Measurements from ENCODE around the gene POLR3H. TPM values are rescaled to one million over a fixed set of nuclear protein-coding genes. Genes with fewer than 3 reads are reported as not detected.

POLR3H gene
- total RNA-seq, 1 donor from 2014 or later = 15.8 TPM

DNA sequence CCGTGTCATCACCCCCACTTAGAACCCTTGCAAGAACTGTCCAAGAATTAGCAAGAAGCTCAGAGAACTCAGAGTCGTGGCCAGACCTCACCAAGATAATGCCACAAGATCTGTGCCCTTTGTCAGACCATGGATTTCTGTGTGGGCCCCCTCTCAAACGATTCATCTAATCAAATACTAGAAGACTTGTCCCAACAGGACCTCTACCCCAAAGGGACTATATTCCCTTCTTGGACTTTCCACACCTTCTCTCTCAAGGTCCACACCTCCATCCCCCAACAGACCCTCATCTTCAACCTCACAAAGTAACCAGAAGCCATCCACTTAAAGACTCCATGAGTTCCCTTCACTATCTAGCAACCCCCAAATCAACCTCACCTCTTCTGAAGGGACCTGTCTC is 2.8 kb downstream of the POLR3H start:
- intact Hi-C loops (cut with micrococcal nuclease) = no loop called here
- Histone ChIP-seq H3K9me3 (replicated peaks) (no peaks in the 10 kb centered on the region), H3K4me1 (peaks cover 36% of the 10 kb centered on the region), H3K36me3 (no peaks in the 10 kb centered on the region), H3K27ac (replicated peaks) (no peak overlapping the region), H3K27me3 (ENCODE audit: low read depth) (no peaks in the 10 kb centered on the region), H3K4me3 (no peak overlapping the region)
- no peak for DNase-seq
- TF ChIP-seq, protein P1, sequence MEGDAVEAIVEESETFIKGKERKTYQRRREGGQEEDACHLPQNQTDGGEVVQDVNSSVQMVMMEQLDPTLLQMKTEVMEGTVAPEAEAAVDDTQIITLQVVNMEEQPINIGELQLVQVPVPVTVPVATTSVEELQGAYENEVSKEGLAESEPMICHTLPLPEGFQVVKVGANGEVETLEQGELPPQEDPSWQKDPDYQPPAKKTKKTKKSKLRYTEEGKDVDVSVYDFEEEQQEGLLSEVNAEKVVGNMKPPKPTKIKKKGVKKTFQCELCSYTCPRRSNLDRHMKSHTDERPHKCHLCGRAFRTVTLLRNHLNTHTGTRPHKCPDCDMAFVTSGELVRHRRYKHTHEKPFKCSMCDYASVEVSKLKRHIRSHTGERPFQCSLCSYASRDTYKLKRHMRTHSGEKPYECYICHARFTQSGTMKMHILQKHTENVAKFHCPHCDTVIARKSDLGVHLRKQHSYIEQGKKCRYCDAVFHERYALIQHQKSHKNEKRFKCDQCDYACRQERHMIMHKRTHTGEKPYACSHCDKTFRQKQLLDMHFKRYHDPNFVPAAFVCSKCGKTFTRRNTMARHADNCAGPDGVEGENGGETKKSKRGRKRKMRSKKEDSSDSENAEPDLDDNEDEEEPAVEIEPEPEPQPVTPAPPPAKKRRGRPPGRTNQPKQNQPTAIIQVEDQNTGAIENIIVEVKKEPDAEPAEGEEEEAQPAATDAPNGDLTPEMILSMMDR (IDR thresholded peaks at IDR 0.05; ENCODE audit: borderline replicate concordance) = no peak

DNA sequence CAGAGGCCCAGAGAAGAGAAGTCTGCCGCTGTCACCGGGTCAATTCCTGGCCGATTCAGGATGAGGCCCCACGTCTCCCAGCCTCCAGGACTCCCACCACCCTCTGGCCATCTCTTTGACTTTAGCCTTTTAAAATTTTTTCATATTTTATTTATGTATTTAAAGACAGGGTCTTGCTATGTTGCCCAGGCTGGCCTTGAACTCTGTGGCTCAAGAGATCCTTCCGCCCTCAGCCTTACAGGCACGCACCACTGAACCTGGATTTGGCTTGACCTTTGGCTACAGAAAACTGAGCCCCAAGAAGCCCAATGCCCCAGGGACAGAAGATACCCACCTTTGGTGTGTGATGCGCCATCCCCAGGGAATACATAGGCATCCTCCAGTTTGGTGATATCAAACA is 3.9 kb downstream of the POLR3H start:
- DNase-seq = no peak
- H3K9me3 ChIP-seq (replicated peaks) = no peaks in the 10 kb centered on the region
- H3K4me1 ChIP-seq = peaks cover 36% of the 10 kb centered on the region
- no peaks in the 10 kb centered on the region for H3K27me3 ChIP-seq (ENCODE audit: low read depth)
- no peaks in the 10 kb centered on the region for H3K36me3 ChIP-seq
- intact Hi-C loops (cut with micrococcal nuclease) = no loop called here
- no peak overlapping the region for H3K4me3 ChIP-seq
- TF ChIP-seq, protein P1 (IDR thresholded peaks at IDR 0.05; ENCODE audit: borderline replicate concordance) = no peak
- H3K27ac ChIP-seq (replicated peaks) = no peak overlapping the region

DNA sequence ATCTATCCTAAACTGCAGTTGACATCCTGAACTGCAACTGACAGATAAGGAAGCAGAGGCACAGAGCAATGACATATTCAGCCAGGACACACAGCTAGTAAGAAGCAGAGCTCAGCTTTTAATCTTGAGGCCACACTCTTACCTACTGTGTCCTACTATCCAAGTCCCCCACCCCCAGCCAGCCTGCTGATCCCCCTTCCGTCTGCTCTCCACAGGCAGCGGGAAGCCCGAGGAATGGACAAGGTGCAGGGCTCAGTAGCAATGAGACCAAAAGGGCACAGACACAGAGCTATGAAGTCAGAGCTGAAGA is 4.3 kb downstream of the POLR3H start:
- TF ChIP-seq, protein P1 (IDR thresholded peaks at IDR 0.05; ENCODE audit: borderline replicate concordance) = no peak
- Histone ChIP-seq H3K36me3 (no peaks in the 10 kb centered on the region), H3K4me1 (peaks cover 32% of the 10 kb centered on the region), H3K4me3 (no peak overlapping the region), H3K27ac (replicated peaks) (no peak overlapping the region), H3K9me3 (replicated peaks) (no peaks in the 10 kb centered on the region), H3K27me3 (ENCODE audit: low read depth) (no peaks in the 10 kb centered on the region)
- DNase-seq = no peak
- intact Hi-C loops (cut with micrococcal nuclease) = no loop called here

DNA sequence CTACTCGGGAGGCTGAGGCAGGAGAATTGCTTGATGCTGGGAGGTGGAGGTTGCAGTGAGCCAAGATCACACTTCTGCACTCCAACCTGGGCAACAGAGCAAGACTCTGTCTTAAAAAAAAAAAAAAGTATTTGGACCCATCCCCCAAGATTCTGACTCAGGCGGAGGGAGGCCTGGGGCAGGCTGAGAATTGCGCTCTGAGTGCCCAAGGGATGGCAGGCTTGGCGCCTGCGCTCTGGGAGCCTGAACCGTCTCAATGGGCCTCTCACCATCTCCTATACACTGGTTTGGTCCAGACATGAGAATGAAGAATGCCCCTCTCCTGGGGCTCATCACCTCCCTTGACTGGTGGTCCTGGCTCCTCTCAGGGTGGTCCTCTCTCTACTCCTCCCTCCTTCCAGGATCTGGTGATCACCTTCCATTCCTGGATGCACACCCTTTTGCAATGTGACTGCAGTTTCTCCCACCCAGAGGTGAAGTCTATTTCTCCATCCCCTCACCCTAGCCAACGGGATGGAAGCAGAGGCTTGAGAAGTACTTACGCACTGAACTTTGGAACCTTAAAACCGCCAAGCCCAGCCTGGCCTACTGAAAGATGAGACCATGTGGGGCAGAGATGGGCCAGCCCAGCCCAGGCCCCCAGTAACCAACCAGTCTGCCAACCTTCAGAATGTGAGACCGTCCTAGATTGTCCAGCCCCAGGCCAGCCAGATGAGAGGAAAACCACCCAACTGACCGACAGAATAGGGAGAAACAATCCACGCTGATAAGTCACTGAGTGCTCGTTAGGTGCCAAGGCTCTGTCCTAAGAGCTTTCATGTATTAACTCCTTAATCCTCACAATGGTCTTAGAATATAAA is 4.9 kb downstream of the POLR3H start:
- DNase-seq = no peak
- no peaks in the 10 kb centered on the region for H3K27me3 ChIP-seq (ENCODE audit: low read depth)
- no peaks in the 10 kb centered on the region for H3K36me3 ChIP-seq
- H3K9me3 ChIP-seq (replicated peaks) = no peaks in the 10 kb centered on the region
- H3K27ac ChIP-seq (replicated peaks) = no peak overlapping the region
- intact Hi-C loops (cut with micrococcal nuclease) = no loop called here
- TF ChIP-seq, protein P1 (IDR thresholded peaks at IDR 0.05; ENCODE audit: borderline replicate concordance) = no peak
- H3K4me3 ChIP-seq = no peak overlapping the region
- peaks cover 28% of the 10 kb centered on the region for H3K4me1 ChIP-seq

DNA sequence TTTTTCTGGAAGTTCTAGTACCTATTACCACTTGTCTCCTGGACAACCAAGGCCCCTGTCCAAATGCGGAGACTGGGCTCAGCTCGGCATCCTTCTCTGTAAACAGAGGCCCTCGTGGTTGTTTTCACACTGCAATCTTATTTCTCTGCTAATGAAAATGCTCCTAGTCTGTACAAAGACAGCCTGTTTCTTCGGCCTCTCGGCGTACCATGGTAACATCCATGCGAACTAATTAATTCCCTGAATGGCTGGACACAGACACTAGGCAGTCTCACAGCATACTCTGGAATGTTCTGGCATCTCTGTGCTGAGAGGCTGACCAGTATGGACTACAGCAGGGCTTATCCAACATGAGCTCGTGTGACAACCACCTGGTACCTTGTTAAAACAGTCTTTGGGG is 5.7 kb downstream of the POLR3H start:
- no peaks in the 10 kb centered on the region for H3K36me3 ChIP-seq

More for the DNA sequence above, 5.7 kb downstream of the POLR3H start:
- H3K4me1 ChIP-seq = peaks cover 30% of the 10 kb centered on the region
- H3K27me3 ChIP-seq (ENCODE audit: low read depth) = no peaks in the 10 kb centered on the region
- no peak overlapping the region for H3K4me3 ChIP-seq
- no peak for DNase-seq
- no peaks in the 10 kb centered on the region for H3K9me3 ChIP-seq (replicated peaks)
- H3K27ac ChIP-seq (replicated peaks) = no peak overlapping the region
- TF ChIP-seq, protein P1 (IDR thresholded peaks at IDR 0.05; ENCODE audit: borderline replicate concordance) = no peak
- intact Hi-C loops (cut with micrococcal nuclease) = no loop called here

All from left ventricle myocardium inferior (tissue), 1 donor.